ENCODE results near the gene KRTAP10-3.

- TF ChIP-seq CTCF (IDR thresholded peaks at IDR 0.05) = no peak
- TF ChIP-seq POLR2A (IDR thresholded peaks at IDR 0.05) = no peak
These were observed 15.9 kb downstream of the KRTAP10-3 start for GRCh38 chr21:44542716-44543115.

Measured in breast epithelium (tissue), 3 donors.